Measurements from ENCODE around the gene KRABD2.
"Not testable (repeated sequence)": the region's sequence is repeated elsewhere in the genome, so short reads cannot be mapped to it uniquely, and the experiment has no call there.

The KRABD2 gene

DNA sequence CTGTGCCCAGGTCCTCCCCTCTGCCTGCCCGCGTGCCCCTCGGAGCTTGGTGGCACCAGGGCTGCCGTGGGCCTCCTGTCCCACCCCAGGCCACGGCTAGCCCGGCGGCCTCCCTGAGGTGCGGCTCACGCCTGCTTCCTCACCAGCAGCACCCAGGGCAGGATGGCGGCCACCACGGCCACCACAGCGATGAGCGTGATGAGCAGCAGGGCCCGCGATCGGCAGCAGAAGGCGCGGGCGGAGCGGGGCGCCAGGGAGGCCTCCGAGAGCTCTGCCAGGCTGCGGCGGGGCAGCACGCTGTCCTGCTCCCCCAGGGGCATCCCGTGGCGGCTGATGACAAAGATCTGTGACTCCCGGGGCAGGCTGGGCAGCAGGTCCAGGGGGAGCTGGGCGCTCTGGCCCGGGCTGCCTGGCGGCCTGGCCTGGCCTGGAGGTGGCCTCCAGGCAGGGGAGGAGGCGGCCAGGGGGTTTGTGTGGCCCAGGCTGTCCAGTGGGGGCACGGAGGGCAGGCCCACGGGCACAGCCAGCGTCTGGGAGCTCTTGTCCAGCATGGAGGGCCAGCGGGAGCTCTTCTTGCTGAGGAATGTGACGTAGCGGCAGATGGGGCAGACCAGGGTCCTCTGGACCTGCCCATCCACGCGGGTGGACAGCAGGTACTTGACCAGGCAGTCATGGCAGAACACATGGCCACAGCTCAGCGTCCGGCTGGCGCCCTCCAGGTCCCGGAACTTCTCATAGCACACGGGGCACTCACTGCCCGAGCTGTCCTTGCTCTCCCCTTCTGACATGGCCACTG is 16.4 kb upstream of the KRABD2 start:
- no peak for DNase-seq (ENCODE audit: low read depth)

DNA sequence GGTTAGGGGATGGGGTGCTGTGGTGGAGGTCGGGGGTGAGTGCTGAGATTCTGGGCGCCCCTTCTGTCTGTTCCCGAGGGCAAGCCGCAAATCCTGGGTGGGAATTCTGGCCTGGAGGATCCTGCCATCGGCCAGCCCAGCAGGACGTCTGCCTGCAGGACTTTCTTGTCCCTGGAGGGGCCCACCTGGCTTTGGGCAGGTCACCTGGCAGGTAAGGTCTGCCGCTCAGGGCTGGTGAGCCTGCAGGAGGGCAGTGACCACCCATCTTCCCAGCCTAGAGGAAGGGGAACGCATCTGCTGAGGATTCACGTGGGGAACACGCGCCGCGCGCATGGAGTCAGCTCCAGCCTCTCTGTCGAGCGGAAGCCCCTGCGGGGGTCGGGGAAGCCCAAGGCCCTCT is 15.8 kb upstream of the KRABD2 start:
- no peak for DNase-seq (ENCODE audit: low read depth)

- DNase-seq (ENCODE audit: low read depth), result no peak
These were observed 15.2 kb upstream of the KRABD2 start for GRCh38 chr17:8391711-8392110.

- DNase-seq (ENCODE audit: low read depth), result no peak
These were observed 11.6 kb upstream of the KRABD2 start for GRCh38 chr17:8387914-8388651.

DNA sequence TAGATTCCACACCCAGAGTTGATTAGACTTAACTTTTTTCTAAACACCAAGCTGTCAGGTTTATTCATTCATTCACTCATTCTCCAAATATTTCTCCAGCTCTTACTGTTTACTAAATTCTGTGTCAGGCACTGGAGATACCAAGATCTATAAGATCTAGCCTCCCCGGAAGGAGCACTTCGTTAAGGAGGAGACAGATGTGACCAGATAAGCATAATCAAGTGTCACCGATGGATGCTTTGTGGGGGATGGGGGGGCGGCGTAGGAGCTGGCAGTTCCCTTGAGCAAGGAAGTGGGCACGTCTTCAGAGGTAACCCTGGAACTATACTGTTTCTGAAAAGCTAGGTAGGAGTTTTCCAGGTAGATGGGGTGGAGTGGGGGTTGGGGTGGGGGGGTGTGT is 10.3 kb upstream of the KRABD2 start:
- DNase-seq (ENCODE audit: low read depth), result no peak

- DNase-seq (ENCODE audit: low read depth), result peak; percentile 94
These were observed 8.4 kb upstream of the KRABD2 start for GRCh38 chr17:8384801-8385378.

- peak; percentile 96 for DNase-seq (ENCODE audit: low read depth)
These were observed 6.8 kb upstream of the KRABD2 start, which contains the start of gene RPL26 for GRCh38 chr17:8383143-8383822. Gene RPL26, minus strand, starts transcription at chr17:8383193. Its CDS starts 883 bp downstream, at chr17:8382310.

DNA sequence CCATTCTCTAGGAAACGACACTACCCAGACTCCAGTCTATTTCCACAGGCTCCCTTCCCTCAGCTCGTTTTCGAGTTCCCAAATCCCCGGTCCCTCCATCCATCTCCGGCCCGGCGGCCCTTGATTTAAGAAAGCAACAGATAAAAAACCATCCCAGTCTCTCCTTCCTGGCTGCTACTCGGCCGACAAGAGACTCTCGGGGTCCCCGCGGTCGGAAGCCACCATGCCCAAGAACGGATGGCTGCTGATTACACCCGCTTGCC is 6.3 kb upstream of the KRABD2 start:
- no peak for DNase-seq (ENCODE audit: low read depth)

DNA sequence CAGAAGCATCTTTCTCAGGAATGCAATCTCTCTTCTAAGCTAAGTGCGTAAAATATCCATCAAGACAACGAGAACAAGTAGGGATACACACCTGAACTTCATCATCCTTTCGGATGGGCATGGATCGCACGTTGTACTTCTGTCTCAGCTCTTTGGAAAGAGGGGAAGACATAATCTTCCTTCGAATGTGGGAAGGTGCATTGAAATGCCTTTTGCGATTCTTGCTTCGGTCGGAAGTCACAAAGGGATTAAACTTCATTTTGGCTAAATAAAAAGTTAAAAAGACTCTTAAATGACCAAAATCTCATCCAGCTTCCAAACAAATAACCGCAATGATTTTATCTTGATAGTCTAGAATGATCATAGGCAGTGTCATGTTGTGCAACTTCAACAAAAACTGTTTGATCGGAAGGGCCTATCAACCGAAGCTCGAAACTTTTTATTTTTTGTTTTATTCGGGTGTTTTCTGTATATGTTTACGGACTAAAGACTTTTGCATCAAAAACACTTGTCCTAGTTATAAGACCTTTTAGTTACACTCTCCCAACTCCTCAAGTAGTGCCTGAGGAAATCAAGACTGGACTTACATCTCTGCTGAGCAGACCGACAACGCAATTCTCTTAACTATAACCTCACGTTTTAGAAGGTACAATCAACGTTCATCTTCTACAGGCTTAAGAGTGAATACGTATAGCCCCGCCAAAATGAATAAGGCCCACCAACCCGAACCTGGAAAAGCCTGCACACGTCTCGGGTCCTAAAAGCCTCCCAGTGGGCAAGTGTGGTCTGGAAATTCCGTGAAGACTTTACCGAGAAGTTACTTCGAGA is 5.8 kb upstream of the KRABD2 start:
- no peak for DNase-seq (ENCODE audit: low read depth)

DNA sequence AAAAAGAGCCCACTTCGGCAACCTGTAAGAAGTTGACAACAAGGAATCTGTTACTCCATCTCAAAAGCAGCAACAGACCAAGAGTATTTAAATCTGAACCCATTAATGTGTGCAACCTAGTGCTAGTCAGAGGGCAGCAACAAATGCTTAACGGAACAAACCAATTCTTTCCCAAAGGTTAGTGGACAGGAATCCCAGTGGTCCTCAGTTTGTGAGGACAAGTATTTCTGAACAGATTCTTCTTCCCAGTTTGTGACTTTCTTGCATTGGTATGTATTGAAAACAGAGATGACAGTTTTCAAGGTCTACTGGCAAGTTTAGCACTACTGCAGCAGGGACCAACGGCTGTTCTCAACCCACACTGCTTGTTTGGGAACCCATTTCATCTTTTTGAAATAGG is 3.5 kb upstream of the KRABD2 start:
- no peak for DNase-seq (ENCODE audit: low read depth)

GRCh38 chr17:8378117-8378516 is 1.6 kb upstream of the KRABD2 start:
- DNase-seq (ENCODE audit: low read depth), result not testable (repeated sequence)

DNA sequence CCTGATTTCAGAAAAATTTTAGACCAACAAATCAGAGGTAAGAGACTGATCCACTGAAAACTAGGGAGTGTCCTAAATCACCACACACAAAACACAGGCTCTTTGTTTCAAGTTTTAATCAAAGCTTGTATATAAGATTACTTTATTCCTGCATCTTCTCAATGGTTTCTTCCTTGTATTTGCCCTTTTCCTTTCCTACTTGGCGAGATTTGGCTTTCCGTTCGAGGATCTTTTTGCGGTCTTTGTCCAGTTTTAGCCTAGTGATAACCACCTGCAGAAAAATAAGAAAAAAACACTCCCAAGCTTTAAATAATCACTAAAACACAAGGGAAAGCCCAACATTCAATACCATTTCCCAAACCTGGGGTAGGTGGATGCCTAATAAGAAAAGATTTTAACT is 918 bp upstream of the KRABD2 start:
- DNase-seq (ENCODE audit: low read depth), result no peak

DNA sequence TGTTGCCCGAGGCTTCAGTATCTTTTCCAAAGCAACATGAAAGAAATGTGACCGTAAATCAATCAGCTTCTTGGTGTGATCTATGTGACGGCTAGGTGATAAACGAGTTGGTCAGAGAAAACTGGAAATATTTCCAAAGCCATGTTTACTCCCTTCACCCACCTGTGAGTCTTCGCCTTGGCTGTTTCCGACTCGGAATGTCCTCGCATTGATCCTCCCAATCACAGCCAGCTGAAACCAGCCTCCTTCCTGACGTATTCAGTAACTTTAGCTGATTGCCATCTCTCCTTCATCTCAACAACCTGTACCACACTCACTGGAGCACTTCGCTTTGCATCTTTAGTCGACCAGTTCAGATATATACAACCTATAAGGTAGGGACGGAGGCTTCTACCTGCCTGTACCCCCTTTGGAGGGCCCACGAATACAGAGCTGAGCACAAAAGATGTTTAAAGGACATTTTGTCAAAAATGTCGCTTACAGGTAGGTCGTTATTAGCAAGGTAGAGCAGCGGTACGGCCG is 705 bp downstream of the KRABD2 start:
- no peak for DNase-seq (ENCODE audit: low read depth)

DNA sequence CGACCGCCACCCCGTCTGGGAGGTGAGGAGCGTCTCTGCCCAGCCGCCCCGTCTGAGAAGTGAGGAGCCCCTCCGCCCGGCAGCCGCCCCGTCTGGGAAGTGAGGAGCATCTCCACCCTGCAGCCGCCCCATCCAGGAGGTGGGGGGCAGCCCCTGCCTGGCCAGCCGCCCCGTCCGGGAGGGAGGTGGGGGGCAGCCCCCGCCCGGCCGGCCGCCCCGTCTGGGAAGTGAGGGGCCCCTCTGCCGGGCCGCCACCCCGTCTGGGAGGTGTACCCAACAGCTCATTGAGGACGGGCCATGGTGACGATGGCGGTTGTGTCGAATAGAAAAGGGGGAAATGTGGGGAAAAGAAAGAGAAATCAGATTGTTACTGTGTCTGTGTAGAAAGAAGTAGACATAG is 2.6 kb downstream of the KRABD2 start:
- not testable (repeated sequence) for DNase-seq (ENCODE audit: low read depth)

DNA sequence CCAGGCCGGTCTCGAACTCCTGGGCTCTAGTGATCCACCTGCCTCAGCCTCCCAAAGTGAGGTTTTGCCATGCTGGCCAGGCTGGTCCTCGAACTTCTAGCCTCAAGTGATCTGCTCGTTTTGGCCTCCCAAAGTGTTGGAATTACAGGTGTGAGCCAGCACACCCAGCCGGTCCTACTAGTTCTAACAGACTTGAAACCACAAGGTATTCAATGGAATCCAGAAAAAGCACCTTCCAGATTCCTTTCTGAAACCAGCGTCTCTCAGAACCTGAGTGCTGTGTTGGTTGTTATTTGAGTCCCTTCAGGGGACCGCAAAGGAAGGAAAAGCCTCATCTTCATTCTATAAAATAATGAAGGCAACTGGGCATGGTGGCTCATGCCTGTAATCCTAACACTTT is 4.1 kb downstream of the KRABD2 start:
- DNase-seq (ENCODE audit: low read depth), result no peak

GRCh38 chr17:8371786-8372185 is 4.7 kb downstream of the KRABD2 start:
- no peak for DNase-seq (ENCODE audit: low read depth)

- DNase-seq (ENCODE audit: low read depth), result no peak
These were observed 6.6 kb downstream of the KRABD2 start for GRCh38 chr17:8369944-8370343.

DNA sequence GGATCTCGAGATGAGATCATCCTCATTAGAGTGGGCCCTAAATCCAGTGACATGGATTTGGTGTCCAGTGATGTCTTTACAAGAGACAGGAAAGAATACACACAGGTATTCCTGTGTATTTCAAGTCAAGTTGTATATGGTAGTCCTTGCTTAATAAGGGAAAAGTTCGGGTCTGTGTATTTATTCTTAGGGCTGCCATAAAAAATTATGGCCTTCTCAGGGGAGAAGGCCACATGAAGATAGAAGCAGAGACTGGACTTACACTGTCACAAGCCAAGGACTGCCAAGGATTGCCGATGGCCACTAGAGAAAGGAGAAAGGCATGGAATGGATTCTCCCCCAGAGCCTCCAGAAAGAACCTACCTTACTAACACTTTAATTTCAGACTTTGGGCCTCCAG is 8.3 kb downstream of the KRABD2 start:
- DNase-seq (ENCODE audit: low read depth), result no peak

DNA sequence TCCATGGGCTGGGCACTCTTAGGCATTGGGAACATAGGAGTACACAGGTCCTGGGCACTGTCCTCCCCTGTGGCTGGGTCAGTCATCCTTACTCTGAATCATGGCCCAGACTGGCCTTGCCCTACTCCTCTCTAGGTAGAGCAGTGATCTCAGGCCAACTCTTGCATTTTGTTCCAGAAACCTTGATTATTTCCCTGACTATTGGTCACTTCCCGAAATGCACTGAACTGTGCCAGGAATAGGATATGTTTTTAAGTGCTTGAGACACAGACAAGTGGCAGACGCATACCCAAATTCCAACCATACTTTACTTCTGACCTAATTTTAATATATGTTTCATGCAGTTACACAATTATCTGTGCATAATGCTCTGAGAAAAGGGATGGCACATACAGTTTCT is 10.3 kb downstream of the KRABD2 start:
- peak; percentile 90 for DNase-seq (ENCODE audit: low read depth)

DNA sequence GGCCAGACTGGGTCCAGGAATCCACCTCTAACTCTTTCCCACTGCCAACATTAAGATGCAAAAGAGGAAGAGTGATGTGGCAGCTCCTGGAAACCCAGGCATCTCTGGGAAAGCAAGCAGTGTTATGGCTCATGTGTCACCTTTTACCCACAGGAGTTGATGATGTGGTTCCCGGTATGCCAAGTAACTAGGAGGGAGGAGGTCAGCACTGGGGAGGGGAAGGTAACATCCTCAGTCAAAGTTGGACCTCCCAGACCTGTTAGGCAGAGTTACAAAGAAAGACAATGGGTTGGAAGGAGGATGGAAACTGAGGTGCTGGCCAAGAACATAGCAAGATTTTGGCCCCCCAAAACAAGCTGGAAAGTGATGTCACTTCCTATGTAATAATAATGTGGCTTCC is 11.4 kb downstream of the KRABD2 start:
- DNase-seq (ENCODE audit: low read depth), result no peak

- no peak for DNase-seq (ENCODE audit: low read depth)
These were observed 13.7 kb downstream of the KRABD2 start for GRCh38 chr17:8362651-8363332.

Data from HS-5 (cell line).